ENCODE data around the gene FOXJ3.

DNA sequence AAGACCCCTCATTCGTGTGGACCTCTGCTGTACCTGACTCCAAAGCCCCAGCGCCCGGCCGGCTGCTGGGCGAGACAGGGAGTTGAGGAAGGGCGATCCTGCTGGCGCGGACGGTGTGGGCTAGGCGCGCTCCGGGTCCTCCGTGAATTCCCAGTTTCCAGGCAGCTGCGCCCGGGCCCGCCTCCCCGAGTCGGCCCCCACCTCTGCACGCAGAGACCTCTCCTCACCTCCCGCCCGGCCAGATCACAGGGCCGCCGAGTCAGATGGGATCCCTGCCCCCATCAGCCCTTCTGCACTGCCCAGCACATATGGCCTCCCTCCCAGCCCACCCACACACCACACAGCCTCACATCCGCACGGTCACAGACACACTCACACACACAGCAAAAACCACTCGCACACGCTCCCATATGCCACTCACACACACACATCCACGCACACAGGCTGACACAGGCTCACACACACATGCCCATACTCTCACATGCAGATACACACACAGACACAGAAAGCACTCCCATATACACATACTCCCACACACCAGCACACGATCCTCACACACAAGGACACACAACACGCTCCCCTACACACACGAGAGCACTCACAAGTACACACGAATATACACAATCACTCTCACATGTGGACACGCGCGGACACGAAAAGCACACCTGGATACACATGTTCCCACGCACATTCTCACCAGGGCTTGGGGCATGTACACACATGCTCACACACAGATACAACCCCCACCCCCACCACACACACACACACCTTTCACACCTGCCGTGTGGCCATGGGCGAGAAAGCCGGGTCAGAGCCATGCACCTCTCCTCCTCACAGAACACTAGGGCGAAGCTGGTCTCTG, 189.0 kb downstream of the FOXJ3 start:
- TF ChIP-seq EP300 (IDR thresholded peaks at IDR 0.05) (no peak), POLR2AphosphoS5 (IDR thresholded peaks at IDR 0.05) (no peak)
- TF ChIP-seq, protein P1, sequence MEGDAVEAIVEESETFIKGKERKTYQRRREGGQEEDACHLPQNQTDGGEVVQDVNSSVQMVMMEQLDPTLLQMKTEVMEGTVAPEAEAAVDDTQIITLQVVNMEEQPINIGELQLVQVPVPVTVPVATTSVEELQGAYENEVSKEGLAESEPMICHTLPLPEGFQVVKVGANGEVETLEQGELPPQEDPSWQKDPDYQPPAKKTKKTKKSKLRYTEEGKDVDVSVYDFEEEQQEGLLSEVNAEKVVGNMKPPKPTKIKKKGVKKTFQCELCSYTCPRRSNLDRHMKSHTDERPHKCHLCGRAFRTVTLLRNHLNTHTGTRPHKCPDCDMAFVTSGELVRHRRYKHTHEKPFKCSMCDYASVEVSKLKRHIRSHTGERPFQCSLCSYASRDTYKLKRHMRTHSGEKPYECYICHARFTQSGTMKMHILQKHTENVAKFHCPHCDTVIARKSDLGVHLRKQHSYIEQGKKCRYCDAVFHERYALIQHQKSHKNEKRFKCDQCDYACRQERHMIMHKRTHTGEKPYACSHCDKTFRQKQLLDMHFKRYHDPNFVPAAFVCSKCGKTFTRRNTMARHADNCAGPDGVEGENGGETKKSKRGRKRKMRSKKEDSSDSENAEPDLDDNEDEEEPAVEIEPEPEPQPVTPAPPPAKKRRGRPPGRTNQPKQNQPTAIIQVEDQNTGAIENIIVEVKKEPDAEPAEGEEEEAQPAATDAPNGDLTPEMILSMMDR (IDR thresholded peaks at IDR 0.05): no peak

Data from esophagus muscularis mucosa (tissue), 4 donors.